HAP-1 (cell line): Measurements from ENCODE around the gene SPATA22.
A peak's percentile ranks its signal among the peaks of the same experiment; 100 is the strongest.
"Not testable (repeated sequence)": the region's sequence is repeated elsewhere in the genome, so short reads cannot be mapped to it uniquely, and the experiment has no call there.

Source experiments
- DNase-seq, 2 experiments: peaks; one replicate each; pipeline ENCODE4 v3.0.0-alpha.2; 2016 to 2020; ENCODE audit warnings: low spot score in 2 of 2
- H3K27me3 ChIP-seq: fragments of 250-450 bp; sonication (Bioruptor Pico); 2 replicates; pipeline ENCODE4 v1.5.1; 2020; ENCODE audit warnings: low read depth, mild to moderate bottlenecking, moderate library complexity
- H3K36me3 ChIP-seq: fragments of 250-450 bp; sonication (Bioruptor Pico); replicated peaks from 2 replicates; pipeline ENCODE4 v1.5.1; 2020; ENCODE audit warnings: mild to moderate bottlenecking
- H3K4me1 ChIP-seq: fragments of 250-450 bp; sonication (Bioruptor Pico); 2 replicates; pipeline ENCODE4 v1.5.1; 2020; ENCODE audit warnings: mild to moderate bottlenecking
- H3K4me3 ChIP-seq: fragments of 250-450 bp; sonication (Bioruptor Pico); 2 replicates; pipeline ENCODE4 v1.5.1; 2020; ENCODE audit warnings: mild to moderate bottlenecking, moderate library complexity
- H3K9me3 ChIP-seq: fragments of 250-450 bp; sonication (Bioruptor Pico); 2 replicates; pipeline ENCODE4 v1.5.1; 2020; ENCODE audit warnings: mild to moderate bottlenecking, moderate library complexity
- in situ Hi-C: fragments of 300-500 bp; cut with MboI; formaldehyde crosslinking; loops from 3 replicates; pipeline ENCODE4 v1.14.3; 2020; ENCODE audit warnings: low sequenced_read_pairs, inconsistent platforms, mixed read lengths

Gene SPATA22, protein sequence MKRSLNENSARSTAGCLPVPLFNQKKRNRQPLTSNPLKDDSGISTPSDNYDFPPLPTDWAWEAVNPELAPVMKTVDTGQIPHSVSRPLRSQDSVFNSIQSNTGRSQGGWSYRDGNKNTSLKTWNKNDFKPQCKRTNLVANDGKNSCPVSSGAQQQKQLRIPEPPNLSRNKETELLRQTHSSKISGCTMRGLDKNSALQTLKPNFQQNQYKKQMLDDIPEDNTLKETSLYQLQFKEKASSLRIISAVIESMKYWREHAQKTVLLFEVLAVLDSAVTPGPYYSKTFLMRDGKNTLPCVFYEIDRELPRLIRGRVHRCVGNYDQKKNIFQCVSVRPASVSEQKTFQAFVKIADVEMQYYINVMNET

DNA sequence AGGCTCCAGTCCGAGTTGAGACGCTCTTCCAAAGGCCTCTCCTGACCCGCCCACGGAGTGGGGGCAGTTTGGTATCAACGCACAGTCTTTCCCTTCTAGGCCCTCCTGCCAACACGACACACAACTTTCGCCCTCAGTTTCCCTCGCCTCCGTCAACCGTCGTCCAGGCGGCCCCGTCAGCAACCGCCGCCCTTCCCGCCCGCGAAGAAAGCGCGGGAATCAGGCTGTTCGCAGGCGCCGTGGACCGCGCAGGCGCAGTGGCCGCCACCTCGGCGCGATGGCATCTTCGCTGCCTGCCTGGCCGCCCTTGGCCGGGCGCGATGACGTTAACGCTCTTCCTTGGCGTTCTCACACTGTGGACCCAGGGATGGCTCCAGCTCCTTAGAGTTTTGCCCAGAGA, at the start of gene SPATA22:
SPATA22 (minus strand) TSS at position 221 of the 400 bp plus-strand sequence. CDS start 2,494 bp downstream, outside the sequence.
- H3K36me3 ChIP-seq, result no peaks in the 10 kb centered on the region
- H3K4me1 ChIP-seq, result peaks cover 10% of the 10 kb centered on the region
- H3K27me3 ChIP-seq, result no peaks in the 10 kb centered on the region
- no peak for DNase-seq
- H3K4me3 ChIP-seq, result no peak within 1 kb of the TSS
- in situ Hi-C loops, result no loop called here
- no peaks in the 10 kb centered on the region for H3K9me3 ChIP-seq

DNA sequence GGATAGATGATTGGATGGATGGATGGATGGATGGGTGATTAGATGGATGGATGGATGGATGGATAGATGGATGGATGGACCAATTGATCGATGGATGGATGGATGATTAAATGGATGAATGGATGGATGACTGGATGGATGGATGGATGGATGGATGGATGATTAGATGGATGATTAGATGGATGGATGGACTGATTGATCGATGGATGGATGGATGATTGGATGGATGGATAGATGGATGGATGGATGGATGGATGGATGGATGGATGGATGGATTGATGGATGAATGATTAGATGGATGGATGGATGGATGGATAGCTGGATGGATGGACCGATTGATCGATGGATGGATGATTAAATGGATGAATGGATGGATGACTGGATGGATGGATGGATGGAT, 47.9 kb upstream of the SPATA22 start:
- H3K9me3 ChIP-seq, H3K4me3 ChIP-seq, H3K4me1 ChIP-seq, H3K27me3 ChIP-seq, DNase-seq, H3K36me3 ChIP-seq: not testable (repeated sequence)
- in situ Hi-C loops, result loop anchor here (5.0 to 10.0 kb wide), 2 partner anchors 37 to 65 kb away; no protein-coding TSS in a partner anchor

DNA sequence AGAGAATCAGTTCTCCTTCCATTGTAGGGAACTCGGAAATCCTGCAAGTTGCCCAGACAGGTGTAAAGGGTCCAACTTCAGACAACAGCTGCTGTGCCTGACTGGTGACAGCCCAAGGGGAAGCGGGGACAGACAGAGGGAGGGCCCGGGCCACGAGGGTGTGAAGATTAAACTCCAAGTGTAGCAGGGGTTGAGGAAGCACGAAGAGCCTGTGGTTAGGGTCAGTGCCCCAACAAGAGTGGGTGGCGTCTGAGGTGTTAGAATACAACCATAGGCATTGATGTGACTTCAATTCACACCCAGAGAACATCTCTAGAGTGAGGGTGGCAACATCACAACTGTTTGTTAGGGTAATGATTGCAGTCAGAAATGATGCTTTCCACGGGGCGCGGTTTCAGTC, 43.3 kb upstream of the SPATA22 start:
- Histone ChIP-seq H3K36me3 (no peaks in the 10 kb centered on the region), H3K4me3 (no peak overlapping the region), H3K27me3 (no peaks in the 10 kb centered on the region), H3K9me3 (no peaks in the 10 kb centered on the region), H3K4me1 (no peaks in the 10 kb centered on the region; the same call in 1 of the 2 replicates)
- in situ Hi-C loops, result loop anchor here (5.0 to 10.0 kb wide), 2 partner anchors 33 to 60 kb away; no protein-coding TSS in a partner anchor
- no peak for DNase-seq

DNA sequence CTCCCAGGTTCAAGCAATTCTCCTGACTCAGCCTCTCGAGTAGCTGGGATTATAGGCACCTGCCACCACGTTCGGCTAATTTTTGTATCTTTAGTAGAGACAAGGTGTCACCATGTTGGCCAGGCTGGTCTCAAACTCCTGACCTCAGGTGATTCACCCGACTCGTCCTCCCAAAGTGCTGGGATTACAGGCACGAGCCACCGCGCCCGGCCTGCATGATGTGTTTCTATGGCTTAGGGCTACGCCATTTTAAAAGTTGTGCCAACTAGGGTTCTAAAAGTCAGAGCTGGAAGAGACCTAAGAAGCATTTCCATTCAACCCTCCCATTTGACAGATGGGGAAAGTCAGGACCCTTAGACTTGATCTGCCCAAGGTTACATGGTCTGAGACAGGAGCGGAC, 42.5 kb upstream of the SPATA22 start:
- not testable (repeated sequence) for H3K36me3 ChIP-seq, H3K4me1 ChIP-seq, H3K4me3 ChIP-seq, H3K27me3 ChIP-seq, H3K9me3 ChIP-seq, DNase-seq
- in situ Hi-C loops, result loop anchor here (10.0 kb wide), 1 partner anchor 59 kb away; no protein-coding TSS in a partner anchor

DNA sequence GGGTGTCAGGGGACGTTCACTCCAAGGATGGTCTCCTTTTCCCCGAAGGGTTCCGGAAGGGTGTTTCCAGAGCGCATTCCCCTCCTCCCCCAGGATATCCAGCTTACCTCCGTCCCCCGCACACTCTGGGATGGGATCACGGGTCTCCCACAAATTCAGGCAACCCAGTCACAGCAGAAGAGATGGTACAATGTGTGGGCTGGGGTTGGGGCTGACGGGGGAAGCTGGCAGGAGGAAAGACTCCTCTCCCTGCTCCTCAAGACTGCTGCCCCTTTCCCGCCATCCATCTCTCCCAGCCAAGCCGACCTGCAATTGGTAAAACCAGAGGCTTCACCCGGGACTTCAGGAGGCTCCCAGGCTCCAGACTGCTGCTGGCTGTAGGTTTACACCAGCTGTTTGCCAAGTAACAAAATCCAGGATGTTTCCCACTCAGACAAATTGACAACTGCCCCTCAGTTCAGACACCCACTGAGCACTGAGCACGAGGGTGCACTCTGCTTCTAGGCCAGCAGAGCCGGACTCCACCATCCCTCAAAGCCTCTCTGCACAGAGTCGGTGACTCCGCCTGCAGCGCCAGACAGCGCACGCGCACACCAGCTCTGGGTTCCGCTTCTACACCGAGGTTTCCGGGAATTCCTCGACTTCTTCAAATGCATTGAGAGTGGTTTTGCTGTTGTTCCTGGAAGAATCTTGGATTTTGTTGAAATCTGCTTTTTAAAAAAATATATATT, 41.9 kb upstream of the SPATA22 start:
- Histone ChIP-seq H3K36me3 (no peaks in the 10 kb centered on the region), H3K4me3 (no peak overlapping the region), H3K27me3 (no peaks in the 10 kb centered on the region), H3K4me1 (no peaks in the 10 kb centered on the region; the same call in 1 of the 2 replicates), H3K9me3 (no peaks in the 10 kb centered on the region)
- in situ Hi-C loops, result loop anchor here (10.0 kb wide), 1 partner anchor 59 kb away; no protein-coding TSS in a partner anchor
- DNase-seq, result no peak

DNA sequence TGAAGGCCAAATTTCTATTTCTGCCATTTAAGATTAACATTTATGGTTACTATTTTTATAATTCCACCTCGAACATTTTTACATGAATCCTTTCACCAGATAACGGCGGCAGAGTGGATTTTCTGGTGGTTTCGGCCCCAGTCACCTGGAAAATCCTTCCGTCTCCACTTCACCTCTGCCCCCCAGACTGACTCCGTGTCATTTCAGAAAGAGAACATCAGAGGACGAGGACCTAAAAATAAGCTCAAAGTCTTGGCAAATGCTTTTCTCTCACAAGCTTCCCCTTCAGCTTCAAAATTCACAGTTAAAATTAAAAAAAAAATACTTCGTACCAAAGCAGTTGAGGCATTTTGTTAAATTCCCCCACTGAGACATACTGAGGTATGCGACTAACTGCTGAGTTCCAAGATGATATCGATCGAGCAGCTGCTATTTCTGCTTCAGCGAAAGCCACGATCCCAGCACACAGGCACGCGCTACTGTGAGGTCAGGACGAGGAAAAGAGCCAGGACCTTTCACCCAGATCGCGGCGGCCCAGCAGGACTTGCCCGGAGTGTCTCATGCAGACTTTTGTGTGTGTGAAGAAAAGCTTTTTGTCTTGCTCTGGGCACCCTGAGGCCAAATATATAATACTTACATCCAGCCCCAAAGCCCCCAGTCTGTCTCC, 41.0 kb upstream of the SPATA22 start:
- Histone ChIP-seq H3K4me3 (no peak overlapping the region), H3K27me3 (no peaks in the 10 kb centered on the region), H3K4me1 (no peaks in the 10 kb centered on the region; the same call in 1 of the 2 replicates), H3K9me3 (no peaks in the 10 kb centered on the region), H3K36me3 (no peaks in the 10 kb centered on the region)
- in situ Hi-C loops, result loop anchor here (10.0 kb wide), 1 partner anchor 58 kb away; no protein-coding TSS in a partner anchor
- peak; percentile 7 to 51 for DNase-seq

DNA sequence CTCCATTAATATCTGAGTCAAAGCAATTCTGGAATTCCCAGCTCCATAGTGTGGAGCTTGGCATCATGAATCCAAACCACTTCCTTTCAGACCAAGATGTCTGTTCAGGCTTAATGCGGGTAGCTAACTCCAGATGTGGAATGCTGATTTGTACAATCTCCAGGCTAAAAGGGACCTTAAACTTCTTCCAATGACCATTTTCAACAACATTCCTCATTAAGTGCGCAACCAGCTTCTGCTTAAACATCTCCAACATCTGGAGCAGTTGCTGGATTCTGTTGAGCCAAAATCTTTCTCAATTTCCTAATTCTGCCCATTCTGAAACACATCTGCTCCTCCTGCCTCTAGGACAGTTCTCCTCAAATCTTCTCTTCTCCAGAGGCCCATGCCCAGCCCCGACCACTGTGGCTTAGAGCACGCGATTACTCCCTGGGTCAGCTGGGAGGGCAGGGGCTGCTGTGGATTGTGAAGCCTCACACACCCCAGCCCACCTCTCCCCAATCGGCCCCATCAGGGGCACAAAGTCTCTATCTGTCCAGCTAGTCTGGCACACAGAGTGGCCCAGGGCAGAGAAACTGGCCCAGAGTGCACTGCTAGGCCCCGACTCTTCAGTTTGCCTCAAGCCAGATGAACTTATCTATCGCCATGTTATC, 40.4 kb upstream of the SPATA22 start:
- Histone ChIP-seq H3K4me1 (no peaks in the 10 kb centered on the region; the same call in 1 of the 2 replicates), H3K27me3 (no peaks in the 10 kb centered on the region), H3K4me3 (no peak overlapping the region), H3K36me3 (no peaks in the 10 kb centered on the region), H3K9me3 (no peaks in the 10 kb centered on the region)
- no peak for DNase-seq
- in situ Hi-C loops, result loop anchor here (10.0 kb wide), 1 partner anchor 57 kb away; no protein-coding TSS in a partner anchor

DNA sequence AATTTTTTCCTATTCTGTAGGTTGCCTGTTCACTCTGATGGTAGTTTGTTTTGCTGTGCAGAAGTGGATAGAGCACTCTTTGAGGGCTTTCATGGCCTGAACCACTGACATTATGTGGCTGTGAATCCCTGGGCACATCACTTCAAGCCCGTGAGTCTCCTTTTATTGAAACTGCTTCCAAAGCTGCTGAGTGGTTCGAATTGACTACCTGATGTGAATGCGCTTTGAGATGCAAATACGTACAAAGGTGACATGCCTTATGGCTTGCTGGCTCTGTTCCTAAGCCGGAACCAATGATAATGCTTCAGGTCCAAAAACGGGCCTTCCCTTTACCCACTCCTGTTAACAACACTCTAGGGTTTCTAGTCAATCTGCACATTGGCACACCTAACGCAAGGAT, 38.5 kb upstream of the SPATA22 start:
- in situ Hi-C loops, result loop anchor here (10.0 kb wide), 1 partner anchor 55 kb away; no protein-coding TSS in a partner anchor
- Histone ChIP-seq H3K9me3 (no peaks in the 10 kb centered on the region), H3K4me3 (no peak overlapping the region), H3K27me3 (no peaks in the 10 kb centered on the region), H3K36me3 (no peaks in the 10 kb centered on the region), H3K4me1 (no peaks in the 10 kb centered on the region; the same call in 1 of the 2 replicates)
- no peak for DNase-seq

DNA sequence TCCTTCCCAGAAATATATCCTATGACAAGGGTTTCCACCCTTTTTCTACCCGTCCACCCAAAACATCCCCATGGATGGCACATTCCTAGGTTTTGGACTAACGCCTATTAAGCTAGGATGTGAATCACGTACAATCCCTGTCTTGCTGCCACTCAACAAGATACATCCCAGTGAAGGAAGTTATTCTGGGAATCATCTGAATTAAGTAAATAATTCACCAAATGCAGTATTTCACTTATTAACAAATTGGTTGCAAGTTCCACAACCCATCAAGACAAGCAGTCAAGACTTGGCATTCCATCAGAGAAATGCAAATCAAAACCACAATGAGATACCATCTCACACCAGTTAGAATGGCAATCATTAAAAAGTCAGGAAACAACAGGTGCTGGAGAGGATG, 36.2 kb upstream of the SPATA22 start:
- no peaks in the 10 kb centered on the region for H3K27me3 ChIP-seq
- no peaks in the 10 kb centered on the region for H3K36me3 ChIP-seq
- DNase-seq, result no peak
- no peak overlapping the region for H3K4me3 ChIP-seq
- no peaks in the 10 kb centered on the region; the same call in 1 of the 2 replicates for H3K4me1 ChIP-seq
- no peaks in the 10 kb centered on the region for H3K9me3 ChIP-seq
- in situ Hi-C loops, result no loop called here

DNA sequence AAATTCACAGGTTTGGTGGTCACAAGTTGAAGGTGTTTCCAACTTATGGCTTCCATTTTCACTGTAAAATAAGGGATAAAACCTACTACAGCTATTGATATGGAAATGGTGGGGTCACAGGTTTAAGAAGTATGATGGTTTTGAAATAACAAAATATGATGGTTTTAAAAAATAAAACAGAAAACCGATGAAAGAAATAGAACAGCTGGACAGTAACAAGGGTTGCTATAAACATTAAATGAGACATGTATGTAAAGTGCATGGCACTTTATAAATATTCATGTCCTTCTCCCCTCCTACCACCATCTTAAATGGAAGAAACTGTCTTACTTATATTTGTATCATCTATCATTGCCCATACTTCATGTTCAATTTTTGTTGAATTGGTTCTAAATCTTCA, 35.5 kb upstream of the SPATA22 start:
- H3K27me3 ChIP-seq, result no peaks in the 10 kb centered on the region
- no peak overlapping the region for H3K4me3 ChIP-seq
- H3K4me1 ChIP-seq, result no peaks in the 10 kb centered on the region
- in situ Hi-C loops, result no loop called here
- H3K36me3 ChIP-seq, result no peaks in the 10 kb centered on the region
- no peaks in the 10 kb centered on the region for H3K9me3 ChIP-seq
- no peak for DNase-seq

DNA sequence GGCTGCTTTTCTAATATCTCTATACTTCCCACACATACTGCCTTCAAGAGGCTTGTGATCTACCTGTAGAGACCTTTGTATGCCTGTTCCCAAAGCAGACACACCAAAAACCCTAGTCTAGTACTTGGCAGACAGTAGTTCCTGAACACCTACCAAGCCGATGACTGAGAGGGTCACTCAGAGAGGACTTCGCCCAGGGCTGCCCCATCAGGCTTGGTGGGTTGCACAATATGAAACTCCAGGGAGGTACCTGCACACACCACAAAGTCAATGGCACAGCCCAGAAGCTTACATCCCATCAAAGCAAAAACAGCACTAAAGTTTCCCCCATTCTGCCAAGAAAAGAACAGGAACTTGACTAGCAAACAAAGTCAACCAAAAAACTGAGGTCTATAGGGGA, 34.4 kb upstream of the SPATA22 start:
- no peaks in the 10 kb centered on the region for H3K27me3 ChIP-seq
- H3K36me3 ChIP-seq, result no peaks in the 10 kb centered on the region
- no peaks in the 10 kb centered on the region for H3K4me1 ChIP-seq
- DNase-seq, result no peak
- in situ Hi-C loops, result no loop called here
- H3K4me3 ChIP-seq, result no peak overlapping the region
- no peaks in the 10 kb centered on the region for H3K9me3 ChIP-seq

DNA sequence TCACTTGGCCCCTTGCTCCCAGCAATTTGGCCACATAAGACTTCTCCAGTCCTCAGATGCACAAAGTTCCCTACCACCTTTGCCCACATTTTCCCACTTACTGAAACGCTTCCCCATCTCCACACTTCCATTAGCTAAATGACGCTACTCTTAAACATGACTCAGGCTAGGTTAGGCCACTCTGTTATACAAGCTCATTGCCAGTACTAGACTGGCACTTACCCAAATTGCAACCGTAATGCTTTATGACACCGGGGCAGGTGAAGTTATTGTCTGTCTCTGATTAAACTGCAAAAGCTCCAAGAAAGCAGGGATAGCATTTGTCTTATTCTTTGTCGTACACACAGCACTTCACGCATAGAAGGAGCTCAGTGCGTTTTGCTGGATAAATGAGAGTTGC, 33.4 kb upstream of the SPATA22 start:
- Histone ChIP-seq H3K27me3 (no peaks in the 10 kb centered on the region), H3K4me1 (no peaks in the 10 kb centered on the region), H3K4me3 (no peak overlapping the region), H3K36me3 (no peaks in the 10 kb centered on the region), H3K9me3 (no peaks in the 10 kb centered on the region)
- in situ Hi-C loops, result no loop called here
- DNase-seq, result no peak

DNA sequence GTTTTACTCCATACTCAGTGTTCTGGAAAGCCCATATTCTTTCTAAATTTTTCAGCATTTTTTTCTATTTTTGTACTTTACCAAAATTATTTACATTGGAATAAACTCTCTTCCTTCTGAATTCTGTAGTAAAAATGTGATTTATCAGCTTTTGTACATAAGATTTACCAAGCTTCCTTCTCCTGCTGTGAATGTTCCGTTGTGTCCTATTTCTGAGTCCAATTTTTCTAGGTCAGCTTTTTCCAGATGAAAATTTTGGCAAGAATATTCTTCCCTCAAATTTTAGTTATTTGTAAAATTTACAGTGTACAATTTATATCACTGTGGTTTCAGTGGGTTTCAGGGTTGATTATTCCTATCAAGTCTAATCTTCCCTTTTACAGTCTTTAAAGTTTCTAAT, 31.7 kb upstream of the SPATA22 start:
- DNase-seq, result no peak
- in situ Hi-C loops, result no loop called here
- H3K9me3 ChIP-seq, result no peaks in the 10 kb centered on the region
- H3K36me3 ChIP-seq, result no peaks in the 10 kb centered on the region
- no peak overlapping the region for H3K4me3 ChIP-seq
- no peaks in the 10 kb centered on the region for H3K4me1 ChIP-seq
- no peaks in the 10 kb centered on the region for H3K27me3 ChIP-seq
